ENCODE measurements around the gene HSP90B1.
A peak's percentile ranks its signal among the peaks of the same experiment; 100 is the strongest.

The HSP90B1 gene

DNA sequence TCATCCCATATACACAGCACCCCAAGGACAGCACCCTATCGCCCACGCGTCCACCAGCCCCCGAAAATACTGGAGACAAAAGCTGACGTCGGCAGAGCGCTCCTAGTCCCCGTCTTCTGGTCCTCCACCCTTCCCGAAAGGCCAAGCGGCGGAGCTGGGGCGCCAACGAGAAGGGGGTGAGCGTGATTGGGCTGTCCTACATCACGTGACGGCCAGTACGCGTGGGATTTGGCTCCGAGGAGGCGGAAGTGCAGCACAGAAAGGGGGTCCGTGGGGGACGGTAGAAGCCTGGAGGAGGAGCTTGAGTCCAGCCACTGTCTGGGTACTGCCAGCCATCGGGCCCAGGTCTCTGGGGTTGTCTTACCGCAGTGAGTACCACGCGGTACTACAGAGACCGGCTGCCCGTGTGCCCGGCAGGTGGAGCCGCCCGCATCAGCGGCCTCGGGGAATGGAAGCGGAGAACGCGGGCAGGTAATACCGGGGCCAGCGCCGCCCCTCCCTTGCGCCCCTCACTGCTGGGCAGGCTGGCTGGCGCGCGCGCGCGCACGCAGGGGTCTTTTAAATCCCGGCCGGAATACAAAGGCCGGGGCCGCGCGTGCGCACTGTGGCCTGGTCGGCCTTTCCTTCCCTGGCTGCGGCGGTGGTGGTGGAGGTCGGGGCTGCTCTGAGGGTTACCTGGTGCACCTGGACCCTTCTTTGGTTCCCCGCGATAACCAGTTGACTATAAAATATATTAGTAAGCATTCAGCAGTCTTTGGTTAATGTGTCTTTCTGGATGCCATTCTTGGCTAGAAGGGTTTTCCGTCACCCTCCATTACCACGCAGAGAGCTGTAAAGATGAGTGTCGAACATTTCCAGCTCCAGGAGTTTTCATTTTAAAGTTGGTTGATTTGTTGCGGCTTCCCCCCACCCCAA is 35.6 kb downstream of the HSP90B1 start, which contains the start of gene TDG:
TSS of gene TDG (plus strand) at position 283 of the 915 bp plus-strand sequence. CDS start at position 449, 166 bp downstream.
- H3K4me2 ChIP-seq (ENCODE audit: low read length) = peak within 1 kb of the TSS; percentile 77
- H3K4me1 ChIP-seq (ENCODE audit: insufficient read depth, low read length, severe bottlenecking) = peaks cover 20% of the 10 kb centered on the region
- no peaks in the 10 kb centered on the region for H3K9me3 ChIP-seq (ENCODE audit: low read length)
- no peaks in the 10 kb centered on the region for H3K27me3 ChIP-seq (ENCODE audit: insufficient read depth, low read length)
- peak within 1 kb of the TSS; percentile 61 for H3K27ac ChIP-seq (ENCODE audit: low read depth, low read length, poor library complexity, severe bottlenecking)
- no peaks in the 10 kb centered on the region; the same call in 1 of the 2 replicates for H3K36me3 ChIP-seq (ENCODE audit: insufficient read depth, low read length)
- H4K20me1 ChIP-seq (ENCODE audit: insufficient read depth, low read length) = no peaks in the 10 kb centered on the region
- H3F3A ChIP-seq (ENCODE audit: insufficient read depth, low read length) = no peaks in the 10 kb centered on the region
- H3K9me2 ChIP-seq (ENCODE audit: low read depth, low read length) = no peaks in the 10 kb centered on the region
- peaks cover 53% of the 10 kb centered on the region for H3K79me2 ChIP-seq (ENCODE audit: insufficient read depth, low read length)
- no peak for TF ChIP-seq EZH2 (IDR thresholded peaks at IDR 0.05; ENCODE audit: borderline replicate concordance, low read length)
- TF ChIP-seq CTCF (IDR thresholded peaks at IDR 0.05; ENCODE audit: low read length) = no peak
- peak within 1 kb of the TSS; percentile 81 for H3K4me3 ChIP-seq (ENCODE audit: low read depth, low read length, poor library complexity, severe bottlenecking)
- H2AFZ ChIP-seq (ENCODE audit: low read length) = no peak within 1 kb of the TSS
- peak within 1 kb of the TSS; percentile 92 for H3K9ac ChIP-seq (ENCODE audit: low read length)

- no peak overlapping the region for H2AFZ ChIP-seq (ENCODE audit: low read length)
- no peaks in the 10 kb centered on the region for H3K27me3 ChIP-seq (ENCODE audit: insufficient read depth, low read length)
- H3K27ac ChIP-seq (ENCODE audit: low read depth, low read length, poor library complexity, severe bottlenecking) = peak overlapping the region; percentile 61
- no peaks in the 10 kb centered on the region for H3K9me3 ChIP-seq (ENCODE audit: low read length)
- H4K20me1 ChIP-seq (ENCODE audit: insufficient read depth, low read length) = no peaks in the 10 kb centered on the region
- H3K9ac ChIP-seq (ENCODE audit: low read length) = peak overlapping the region; percentile 92
- H3K4me2 ChIP-seq (ENCODE audit: low read length) = peak overlapping the region; percentile 77
- H3K36me3 ChIP-seq (ENCODE audit: insufficient read depth, low read length) = no peaks in the 10 kb centered on the region; the same call in 1 of the 2 replicates
- no peaks in the 10 kb centered on the region for H3F3A ChIP-seq (ENCODE audit: insufficient read depth, low read length)
- no peaks in the 10 kb centered on the region for H3K9me2 ChIP-seq (ENCODE audit: low read depth, low read length)
- TF ChIP-seq CTCF (IDR thresholded peaks at IDR 0.05; ENCODE audit: low read length) = no peak
- no peak for TF ChIP-seq EZH2 (IDR thresholded peaks at IDR 0.05; ENCODE audit: borderline replicate concordance, low read length)
- peaks cover 56% of the 10 kb centered on the region for H3K79me2 ChIP-seq (ENCODE audit: insufficient read depth, low read length)
- peak overlapping the region; percentile 81 for H3K4me3 ChIP-seq (ENCODE audit: low read depth, low read length, poor library complexity, severe bottlenecking)
- H3K4me1 ChIP-seq (ENCODE audit: insufficient read depth, low read length, severe bottlenecking) = peaks cover 20% of the 10 kb centered on the region
These were observed 36.5 kb downstream of the HSP90B1 start for GRCh38 chr12:103966736-103967135.

DNA sequence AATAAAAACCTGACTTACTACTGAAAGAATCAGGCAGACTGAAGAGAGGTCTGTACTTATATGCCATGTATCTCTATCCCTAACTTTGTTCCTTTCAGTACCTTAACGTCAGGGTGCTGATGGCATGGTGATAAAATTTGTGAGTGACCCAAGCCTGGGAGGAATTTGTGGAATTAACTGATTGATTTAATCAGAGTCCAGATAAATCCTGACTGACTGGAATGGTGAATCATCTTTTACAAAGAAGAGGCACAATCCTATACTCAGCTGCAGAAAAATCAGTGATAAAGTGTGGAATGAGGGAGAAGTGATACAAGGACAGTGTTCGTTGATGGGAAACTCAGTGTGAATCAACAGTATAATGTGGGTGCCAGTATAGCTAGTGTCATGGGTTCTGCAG is 39.2 kb downstream of the HSP90B1 start:
- Histone ChIP-seq H2AFZ (ENCODE audit: low read length) (no peak overlapping the region), H3K4me3 (ENCODE audit: low read depth, low read length, poor library complexity, severe bottlenecking) (no peak overlapping the region), H3K4me2 (ENCODE audit: low read length) (no peak overlapping the region), H3K36me3 (ENCODE audit: insufficient read depth, low read length) (no peaks in the 10 kb centered on the region; the same call in 1 of the 2 replicates), H3K4me1 (ENCODE audit: insufficient read depth, low read length, severe bottlenecking) (peaks cover 14% of the 10 kb centered on the region), H4K20me1 (ENCODE audit: insufficient read depth, low read length) (no peaks in the 10 kb centered on the region), H3K27me3 (ENCODE audit: insufficient read depth, low read length) (no peaks in the 10 kb centered on the region), H3F3A (ENCODE audit: insufficient read depth, low read length) (no peaks in the 10 kb centered on the region), H3K9ac (ENCODE audit: low read length) (no peak overlapping the region), H3K27ac (ENCODE audit: low read depth, low read length, poor library complexity, severe bottlenecking) (no peak overlapping the region), H3K9me3 (ENCODE audit: low read length) (no peaks in the 10 kb centered on the region), H3K79me2 (ENCODE audit: insufficient read depth, low read length) (peaks cover 72% of the 10 kb centered on the region), H3K9me2 (ENCODE audit: low read depth, low read length) (no peaks in the 10 kb centered on the region)
- TF ChIP-seq EZH2 (IDR thresholded peaks at IDR 0.05; ENCODE audit: borderline replicate concordance, low read length) = no peak
- TF ChIP-seq CTCF (IDR thresholded peaks at IDR 0.05; ENCODE audit: low read length) = no peak

All from OCI-LY1 (cell line).